Esophagus muscularis mucosa (tissue), 4 donors: ENCODE data around the gene AVP. TPM values are rescaled to one million over a fixed set of nuclear protein-coding genes. Genes with fewer than 3 reads are reported as not detected.

Experiments
- DNase-seq: peaks from one replicate; pipeline ENCODE4 v3.0.0-alpha.2; 2017; ENCODE audit errors: extremely low spot score
- H3K27ac ChIP-seq, 4 donors: fragments of 200-600 bp; sonication (generic); replicated peaks in 1 of 4; 1 replicate in 3 of 4; 2 replicates in 1 of 4; pipeline ENCODE4 v1.5.1; 2016 to 2019; ENCODE audit warnings: mild to moderate bottlenecking in 1 of 4
- H3K27me3 ChIP-seq, 4 donors: fragments of 200-600 bp; sonication (generic); one replicate each; pipeline versions ENCODE4 v1.5.1 to v1.6.0; 2016 to 2019
- H3K36me3 ChIP-seq, 4 donors: fragments of 200-600 bp; sonication (generic); one replicate each; pipeline ENCODE4 v1.5.1; 2016 to 2019
- H3K4me1 ChIP-seq, 4 donors: fragments of 200-600 bp; sonication (generic); one replicate each; pipeline ENCODE4 v1.5.1; 2016 to 2019
- H3K4me3 ChIP-seq, 4 donors: fragments of 200-600 bp; sonication (generic); 1 replicate in 2 of 4; 2 replicates in 2 of 4; pipeline ENCODE4 v1.5.1; 2016 to 2019; ENCODE audit warnings: mild to moderate bottlenecking in 4 of 4, moderate library complexity in 1 of 4
- H3K9me3 ChIP-seq, 4 donors: fragments of 200-600 bp; sonication (generic); 1 replicate in 3 of 4; 2 replicates in 1 of 4; pipeline ENCODE4 v1.5.1; 2016 to 2019
- EP300 ChIP-seq: sonication (generic); formaldehyde crosslinking; IDR thresholded peaks from one replicate; pipeline ENCODE4 v1.6.1; 2017; ENCODE audit warnings: antibody characterized with exemption
- POLR2A ChIP-seq: fragments of 450-650 bp; IDR thresholded peaks from one replicate; pipeline ENCODE4 v1.6.1; 2017; ENCODE audit warnings: antibody characterized with exemption, moderate library complexity, mild to moderate bottlenecking, low read depth
- POLR2AphosphoS5 ChIP-seq, 2 donors: sonication (generic); formaldehyde crosslinking; IDR thresholded peaks; one replicate each; pipeline ENCODE4 v1.6.1; 2017; ENCODE audit warnings: antibody characterized with exemption in 2 of 2
- whole genome bisulfite sequencing: methylation state at CpG from one replicate; pipeline ENCODE4 v1.1.5; 2018; 5-methylcytosine and 5-hydroxymethylcytosine counted together
- intact Hi-C: fragments of 100-400 bp; cut with DNase I; formaldehyde crosslinking; loops from one replicate; pipeline ENCODE4 v1.15.1; 2023
- total RNA-seq, 4 donors: library from RNA; depleted of rRNA; stranded (reverse); fragments of >200 nt; gene quantifications; one replicate each; pipeline versions ENCODE4 v1.1.0 to v1.2.1, GENCODE V29; 2016
- TF ChIP-seq, protein P1 (sequence below), 3 experiments: fragments of 200-600 bp in 2 of 3; fragments of 450-650 bp in 1 of 3; sonication (generic) in 2 of 3; IDR thresholded peaks; one replicate each; pipeline ENCODE4 v1.5.1; 2017 to 2019; ENCODE audit warnings: antibody characterized with exemption in 3 of 3, mild to moderate bottlenecking in 2 of 3, moderate library complexity in 1 of 3

The AVP gene
- total RNA-seq, 4 donors from 2014 or later = not detected

GRCh38 chr20:3082955-3083952, 1.3 kb downstream of the AVP start:
- intact Hi-C loops = no loop called here
- Histone ChIP-seq H3K4me1 (peaks cover 19 to 29% (median 25%) of the 10 kb centered on the region in 4 donors), H3K27ac (no peak overlapping the region), H3K4me3 (peak overlapping the region; percentile 41 to 56 (median 45)), H3K9me3 (no peaks in the 10 kb centered on the region), H3K36me3 (no peaks in the 10 kb centered on the region), H3K27me3 (peaks cover 0 to 63% (median 22%) of the 10 kb centered on the region in 4 donors)
- 57% methylated on average over 23 of the region's 76 CpGs for WGBS
- DNase-seq = no peak
- TF ChIP-seq EP300 = no peak
- TF ChIP-seq POLR2A = no peak
- no peak for TF ChIP-seq POLR2AphosphoS5 (IDR thresholded peaks at IDR 0.05)
- TF ChIP-seq, protein P1, sequence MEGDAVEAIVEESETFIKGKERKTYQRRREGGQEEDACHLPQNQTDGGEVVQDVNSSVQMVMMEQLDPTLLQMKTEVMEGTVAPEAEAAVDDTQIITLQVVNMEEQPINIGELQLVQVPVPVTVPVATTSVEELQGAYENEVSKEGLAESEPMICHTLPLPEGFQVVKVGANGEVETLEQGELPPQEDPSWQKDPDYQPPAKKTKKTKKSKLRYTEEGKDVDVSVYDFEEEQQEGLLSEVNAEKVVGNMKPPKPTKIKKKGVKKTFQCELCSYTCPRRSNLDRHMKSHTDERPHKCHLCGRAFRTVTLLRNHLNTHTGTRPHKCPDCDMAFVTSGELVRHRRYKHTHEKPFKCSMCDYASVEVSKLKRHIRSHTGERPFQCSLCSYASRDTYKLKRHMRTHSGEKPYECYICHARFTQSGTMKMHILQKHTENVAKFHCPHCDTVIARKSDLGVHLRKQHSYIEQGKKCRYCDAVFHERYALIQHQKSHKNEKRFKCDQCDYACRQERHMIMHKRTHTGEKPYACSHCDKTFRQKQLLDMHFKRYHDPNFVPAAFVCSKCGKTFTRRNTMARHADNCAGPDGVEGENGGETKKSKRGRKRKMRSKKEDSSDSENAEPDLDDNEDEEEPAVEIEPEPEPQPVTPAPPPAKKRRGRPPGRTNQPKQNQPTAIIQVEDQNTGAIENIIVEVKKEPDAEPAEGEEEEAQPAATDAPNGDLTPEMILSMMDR (IDR thresholded peaks at IDR 0.05) = no peak

DNA sequence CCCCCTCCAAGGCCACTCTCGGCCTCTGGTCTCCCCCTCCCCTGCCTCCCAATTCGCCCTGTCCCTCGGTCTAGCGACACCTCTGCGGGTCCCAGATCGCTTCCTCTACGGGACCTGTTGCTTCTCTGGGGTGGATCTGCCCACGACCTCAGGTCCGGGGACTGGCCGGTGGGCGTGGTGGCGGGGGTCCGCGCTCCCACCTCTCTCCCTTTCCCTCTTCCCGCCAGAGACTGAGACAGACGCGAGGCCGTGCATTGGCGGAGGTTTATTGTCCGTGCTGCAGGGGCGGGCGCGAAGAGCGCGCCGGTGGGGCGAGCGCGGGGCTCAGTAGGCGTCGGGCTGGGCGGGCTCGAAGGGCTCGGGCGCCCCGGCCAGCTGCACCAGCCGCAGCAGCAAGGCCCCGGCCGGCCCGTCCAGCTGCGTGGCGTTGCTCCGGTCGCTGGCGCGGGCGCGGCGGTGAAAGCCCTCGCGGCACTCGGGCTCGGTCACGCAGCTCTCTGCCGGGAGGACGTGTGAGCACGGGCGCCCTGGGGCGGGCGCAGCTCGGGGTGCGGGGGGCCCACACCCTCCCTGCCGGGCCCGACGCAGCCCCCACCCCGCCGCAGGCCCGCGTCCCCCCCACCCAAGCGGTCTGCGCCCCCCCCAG, 2.1 kb downstream of the AVP start:
- H3K27me3 ChIP-seq = peaks cover 0 to 63% (median 22%) of the 10 kb centered on the region in 4 donors

DNA sequence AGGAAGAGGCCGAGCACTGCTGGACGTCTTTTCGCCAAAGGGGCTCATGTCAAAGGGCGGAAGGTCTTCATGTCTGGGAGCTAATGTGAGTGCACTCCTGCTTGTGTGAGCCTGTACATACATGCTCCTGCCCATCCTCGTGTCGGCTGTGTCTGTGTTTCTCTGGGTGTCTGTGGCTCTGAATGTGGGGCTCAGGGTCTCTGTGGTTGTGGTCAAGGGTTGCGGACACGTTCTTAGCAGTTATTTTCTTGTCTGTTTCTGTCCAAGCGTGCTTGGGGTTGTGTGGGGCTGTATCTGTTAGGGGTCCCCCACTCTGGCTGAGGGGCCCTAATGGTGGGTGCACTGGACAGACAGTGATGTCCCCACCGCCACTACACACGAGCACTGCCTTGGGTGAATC, 2.9 kb downstream of the AVP start:
- Histone ChIP-seq H3K27ac (no peak overlapping the region), H3K36me3 (no peaks in the 10 kb centered on the region), H3K4me1 (peaks cover 19 to 29% (median 25%) of the 10 kb centered on the region in 4 donors), H3K9me3 (no peaks in the 10 kb centered on the region), H3K27me3 (peaks cover 0 to 67% (median 22%) of the 10 kb centered on the region in 4 donors), H3K4me3 (no peak overlapping the region)
- 93% methylated on average over 4 of the region's 11 CpGs for WGBS
- TF ChIP-seq POLR2AphosphoS5 (IDR thresholded peaks at IDR 0.05) (no peak), POLR2A (no peak), EP300 (no peak)
- TF ChIP-seq, protein P1 (IDR thresholded peaks at IDR 0.05) = no peak
- intact Hi-C loops = no loop called here
- DNase-seq = no peak

More for the DNA sequence above, 2.1 kb downstream of the AVP start:
- H3K4me1 ChIP-seq = peaks cover 19 to 29% (median 25%) of the 10 kb centered on the region in 4 donors
- no peak for DNase-seq
- TF ChIP-seq POLR2AphosphoS5 (IDR thresholded peaks at IDR 0.05) (no peak), EP300 (no peak), POLR2A (no peak)
- TF ChIP-seq, protein P1 (IDR thresholded peaks at IDR 0.05) = no peak
- peak overlapping the region; percentile 41 to 56 (median 45) for H3K4me3 ChIP-seq
- WGBS = 9% methylated on average over 25 of the region's 71 CpGs
- H3K9me3 ChIP-seq = no peaks in the 10 kb centered on the region
- intact Hi-C loops = no loop called here
- H3K36me3 ChIP-seq = no peaks in the 10 kb centered on the region
- H3K27ac ChIP-seq = no peak overlapping the region

DNA sequence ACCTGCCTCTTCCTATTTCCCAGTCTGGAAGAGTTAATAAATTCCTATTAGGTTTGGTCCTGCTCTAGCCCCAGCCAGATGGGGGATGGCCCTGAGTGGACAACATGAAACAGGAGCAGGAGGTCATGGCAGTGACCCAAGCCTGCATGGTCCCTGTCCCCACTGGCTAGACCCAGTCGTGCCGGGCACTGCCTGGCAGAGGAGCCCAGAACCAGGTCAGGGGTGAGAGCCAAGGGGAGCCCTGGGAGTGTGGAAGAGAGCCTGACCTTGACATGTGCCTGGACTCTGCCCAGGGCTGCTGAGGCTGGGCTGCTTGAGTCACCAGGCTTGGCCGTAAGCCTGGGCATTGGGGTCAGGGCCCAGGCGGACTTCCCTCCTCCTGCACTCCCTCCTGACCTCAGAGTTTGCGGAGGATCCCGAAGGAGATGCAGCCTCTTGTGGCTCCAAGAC, 3.6 kb downstream of the AVP start:
- H3K9me3 ChIP-seq = no peaks in the 10 kb centered on the region
- no peak overlapping the region for H3K4me3 ChIP-seq
- TF ChIP-seq POLR2AphosphoS5 (IDR thresholded peaks at IDR 0.05) = no peak
- TF ChIP-seq EP300 = no peak
- TF ChIP-seq, protein P1 (IDR thresholded peaks at IDR 0.05) = no peak
- TF ChIP-seq POLR2A = no peak
- peaks cover 0 to 72% (median 22%) of the 10 kb centered on the region in 4 donors for H3K27me3 ChIP-seq
- peaks cover 19 to 29% (median 25%) of the 10 kb centered on the region in 4 donors for H3K4me1 ChIP-seq
- DNase-seq = no peak
- no peaks in the 10 kb centered on the region for H3K36me3 ChIP-seq
- 62% methylated on average over 4 of the region's 6 CpGs for WGBS
- no peak overlapping the region for H3K27ac ChIP-seq
- intact Hi-C loops = no loop called here
